ENCODE data around the gene GARNL3. TPM values are rescaled to one million over a fixed set of nuclear protein-coding genes. Genes with fewer than 3 reads are reported as not detected.

GARNL3 gene
- total and polyA plus RNA-seq, 2 experiments from 2014 or later: 8.7 to 21.9 TPM

DNA sequence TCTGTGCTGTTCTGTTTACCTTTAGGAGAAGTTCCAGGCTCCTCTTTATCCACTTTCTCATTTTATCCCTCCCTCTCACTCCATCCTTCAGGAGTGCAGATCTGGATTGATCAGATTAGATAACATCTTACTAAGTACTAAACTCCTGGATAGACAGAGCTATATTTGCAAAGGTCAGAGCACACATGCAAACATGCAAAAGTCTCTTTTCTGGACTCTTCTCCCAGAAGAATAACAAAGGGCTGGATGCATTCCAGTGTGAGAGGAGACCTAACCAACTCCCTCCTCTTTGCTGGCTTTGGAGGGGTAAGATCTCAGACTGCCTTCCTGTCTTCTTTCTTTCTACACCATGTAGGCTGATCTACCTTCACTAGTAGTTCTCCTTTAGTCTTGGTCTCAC lies 21.4 kb downstream of the GARNL3 start:
- Histone ChIP-seq H3K4me3 (no peak overlapping the region), H3K9me2 (ENCODE audit: insufficient read depth) (no peaks in the 10 kb centered on the region), H3K4me2 (no peak overlapping the region), H3K36me3 (ENCODE audit: insufficient read depth) (no peaks in the 10 kb centered on the region), H3K27ac (ENCODE audit: low read depth) (no peak overlapping the region), H3K79me2 (replicated peaks; ENCODE audit: insufficient read depth) (no peaks in the 10 kb centered on the region), H3K4me1 (ENCODE audit: insufficient read depth) (no peaks in the 10 kb centered on the region), H2AFZ (no peak overlapping the region), H3F3A (replicated peaks; ENCODE audit: low read depth) (no peaks in the 10 kb centered on the region), H4K20me1 (replicated peaks; ENCODE audit: insufficient read depth) (peaks cover 3% of the 10 kb centered on the region), H3K27me3 (ENCODE audit: insufficient read depth) (no peaks in the 10 kb centered on the region)
- DNase-seq (ENCODE audit: low spot score) (no peak), ATAC-seq (no peak)
- Mint-ChIP-seq H3K27me3 (ENCODE audit: insufficient read depth, low read depth, poor library complexity) (peaks cover 3% of the 10 kb centered on the region), H3K36me3 (ENCODE audit: low read depth) (no peaks in the 10 kb centered on the region), H3K4me3 (no peak overlapping the region), H3K9me3 (no peaks in the 10 kb centered on the region), H3K27ac (no peak overlapping the region), H3K4me1 (peaks cover 3% of the 10 kb centered on the region; the same call in 1 of the 3 replicates)
- TF ChIP-seq POLR2AphosphoS5 (IDR thresholded peaks at IDR 0.05; ENCODE audit: low read depth) (no peak), NANOG (IDR thresholded peaks at IDR 0.05; ENCODE audit: borderline replicate concordance) (no peak), JUNB (IDR thresholded peaks at IDR 0.05; ENCODE audit: unreplicated experiment) (no peak), ZNF114 (CRISPR knock-in tag; IDR thresholded peaks at IDR 0.05) (no peak), EZH2 (IDR thresholded peaks at IDR 0.05; ENCODE audit: low read depth, unreplicated experiment) (no peak), EZH2phosphoT487 (IDR thresholded peaks at IDR 0.05; ENCODE audit: unreplicated experiment) (no peak), CREB1 (CRISPR knock-in tag; IDR thresholded peaks at IDR 0.05; ENCODE audit: low read depth) (no peak), ZNF331 (CRISPR knock-in tag; IDR thresholded peaks at IDR 0.05; ENCODE audit: low read depth) (no peak), STAT1 (IDR thresholded peaks at IDR 0.05; ENCODE audit: unreplicated experiment) (no peak)
- TF ChIP-seq, protein P1, sequence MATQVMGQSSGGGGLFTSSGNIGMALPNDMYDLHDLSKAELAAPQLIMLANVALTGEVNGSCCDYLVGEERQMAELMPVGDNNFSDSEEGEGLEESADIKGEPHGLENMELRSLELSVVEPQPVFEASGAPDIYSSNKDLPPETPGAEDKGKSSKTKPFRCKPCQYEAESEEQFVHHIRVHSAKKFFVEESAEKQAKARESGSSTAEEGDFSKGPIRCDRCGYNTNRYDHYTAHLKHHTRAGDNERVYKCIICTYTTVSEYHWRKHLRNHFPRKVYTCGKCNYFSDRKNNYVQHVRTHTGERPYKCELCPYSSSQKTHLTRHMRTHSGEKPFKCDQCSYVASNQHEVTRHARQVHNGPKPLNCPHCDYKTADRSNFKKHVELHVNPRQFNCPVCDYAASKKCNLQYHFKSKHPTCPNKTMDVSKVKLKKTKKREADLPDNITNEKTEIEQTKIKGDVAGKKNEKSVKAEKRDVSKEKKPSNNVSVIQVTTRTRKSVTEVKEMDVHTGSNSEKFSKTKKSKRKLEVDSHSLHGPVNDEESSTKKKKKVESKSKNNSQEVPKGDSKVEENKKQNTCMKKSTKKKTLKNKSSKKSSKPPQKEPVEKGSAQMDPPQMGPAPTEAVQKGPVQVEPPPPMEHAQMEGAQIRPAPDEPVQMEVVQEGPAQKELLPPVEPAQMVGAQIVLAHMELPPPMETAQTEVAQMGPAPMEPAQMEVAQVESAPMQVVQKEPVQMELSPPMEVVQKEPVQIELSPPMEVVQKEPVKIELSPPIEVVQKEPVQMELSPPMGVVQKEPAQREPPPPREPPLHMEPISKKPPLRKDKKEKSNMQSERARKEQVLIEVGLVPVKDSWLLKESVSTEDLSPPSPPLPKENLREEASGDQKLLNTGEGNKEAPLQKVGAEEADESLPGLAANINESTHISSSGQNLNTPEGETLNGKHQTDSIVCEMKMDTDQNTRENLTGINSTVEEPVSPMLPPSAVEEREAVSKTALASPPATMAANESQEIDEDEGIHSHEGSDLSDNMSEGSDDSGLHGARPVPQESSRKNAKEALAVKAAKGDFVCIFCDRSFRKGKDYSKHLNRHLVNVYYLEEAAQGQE (IDR thresholded peaks at IDR 0.05; ENCODE audit: unreplicated experiment): no peak
- TF ChIP-seq, protein P2, sequence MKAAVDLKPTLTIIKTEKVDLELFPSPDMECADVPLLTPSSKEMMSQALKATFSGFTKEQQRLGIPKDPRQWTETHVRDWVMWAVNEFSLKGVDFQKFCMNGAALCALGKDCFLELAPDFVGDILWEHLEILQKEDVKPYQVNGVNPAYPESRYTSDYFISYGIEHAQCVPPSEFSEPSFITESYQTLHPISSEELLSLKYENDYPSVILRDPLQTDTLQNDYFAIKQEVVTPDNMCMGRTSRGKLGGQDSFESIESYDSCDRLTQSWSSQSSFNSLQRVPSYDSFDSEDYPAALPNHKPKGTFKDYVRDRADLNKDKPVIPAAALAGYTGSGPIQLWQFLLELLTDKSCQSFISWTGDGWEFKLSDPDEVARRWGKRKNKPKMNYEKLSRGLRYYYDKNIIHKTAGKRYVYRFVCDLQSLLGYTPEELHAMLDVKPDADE (IDR thresholded peaks at IDR 0.05): no peak
- TF ChIP-seq, protein P3, sequence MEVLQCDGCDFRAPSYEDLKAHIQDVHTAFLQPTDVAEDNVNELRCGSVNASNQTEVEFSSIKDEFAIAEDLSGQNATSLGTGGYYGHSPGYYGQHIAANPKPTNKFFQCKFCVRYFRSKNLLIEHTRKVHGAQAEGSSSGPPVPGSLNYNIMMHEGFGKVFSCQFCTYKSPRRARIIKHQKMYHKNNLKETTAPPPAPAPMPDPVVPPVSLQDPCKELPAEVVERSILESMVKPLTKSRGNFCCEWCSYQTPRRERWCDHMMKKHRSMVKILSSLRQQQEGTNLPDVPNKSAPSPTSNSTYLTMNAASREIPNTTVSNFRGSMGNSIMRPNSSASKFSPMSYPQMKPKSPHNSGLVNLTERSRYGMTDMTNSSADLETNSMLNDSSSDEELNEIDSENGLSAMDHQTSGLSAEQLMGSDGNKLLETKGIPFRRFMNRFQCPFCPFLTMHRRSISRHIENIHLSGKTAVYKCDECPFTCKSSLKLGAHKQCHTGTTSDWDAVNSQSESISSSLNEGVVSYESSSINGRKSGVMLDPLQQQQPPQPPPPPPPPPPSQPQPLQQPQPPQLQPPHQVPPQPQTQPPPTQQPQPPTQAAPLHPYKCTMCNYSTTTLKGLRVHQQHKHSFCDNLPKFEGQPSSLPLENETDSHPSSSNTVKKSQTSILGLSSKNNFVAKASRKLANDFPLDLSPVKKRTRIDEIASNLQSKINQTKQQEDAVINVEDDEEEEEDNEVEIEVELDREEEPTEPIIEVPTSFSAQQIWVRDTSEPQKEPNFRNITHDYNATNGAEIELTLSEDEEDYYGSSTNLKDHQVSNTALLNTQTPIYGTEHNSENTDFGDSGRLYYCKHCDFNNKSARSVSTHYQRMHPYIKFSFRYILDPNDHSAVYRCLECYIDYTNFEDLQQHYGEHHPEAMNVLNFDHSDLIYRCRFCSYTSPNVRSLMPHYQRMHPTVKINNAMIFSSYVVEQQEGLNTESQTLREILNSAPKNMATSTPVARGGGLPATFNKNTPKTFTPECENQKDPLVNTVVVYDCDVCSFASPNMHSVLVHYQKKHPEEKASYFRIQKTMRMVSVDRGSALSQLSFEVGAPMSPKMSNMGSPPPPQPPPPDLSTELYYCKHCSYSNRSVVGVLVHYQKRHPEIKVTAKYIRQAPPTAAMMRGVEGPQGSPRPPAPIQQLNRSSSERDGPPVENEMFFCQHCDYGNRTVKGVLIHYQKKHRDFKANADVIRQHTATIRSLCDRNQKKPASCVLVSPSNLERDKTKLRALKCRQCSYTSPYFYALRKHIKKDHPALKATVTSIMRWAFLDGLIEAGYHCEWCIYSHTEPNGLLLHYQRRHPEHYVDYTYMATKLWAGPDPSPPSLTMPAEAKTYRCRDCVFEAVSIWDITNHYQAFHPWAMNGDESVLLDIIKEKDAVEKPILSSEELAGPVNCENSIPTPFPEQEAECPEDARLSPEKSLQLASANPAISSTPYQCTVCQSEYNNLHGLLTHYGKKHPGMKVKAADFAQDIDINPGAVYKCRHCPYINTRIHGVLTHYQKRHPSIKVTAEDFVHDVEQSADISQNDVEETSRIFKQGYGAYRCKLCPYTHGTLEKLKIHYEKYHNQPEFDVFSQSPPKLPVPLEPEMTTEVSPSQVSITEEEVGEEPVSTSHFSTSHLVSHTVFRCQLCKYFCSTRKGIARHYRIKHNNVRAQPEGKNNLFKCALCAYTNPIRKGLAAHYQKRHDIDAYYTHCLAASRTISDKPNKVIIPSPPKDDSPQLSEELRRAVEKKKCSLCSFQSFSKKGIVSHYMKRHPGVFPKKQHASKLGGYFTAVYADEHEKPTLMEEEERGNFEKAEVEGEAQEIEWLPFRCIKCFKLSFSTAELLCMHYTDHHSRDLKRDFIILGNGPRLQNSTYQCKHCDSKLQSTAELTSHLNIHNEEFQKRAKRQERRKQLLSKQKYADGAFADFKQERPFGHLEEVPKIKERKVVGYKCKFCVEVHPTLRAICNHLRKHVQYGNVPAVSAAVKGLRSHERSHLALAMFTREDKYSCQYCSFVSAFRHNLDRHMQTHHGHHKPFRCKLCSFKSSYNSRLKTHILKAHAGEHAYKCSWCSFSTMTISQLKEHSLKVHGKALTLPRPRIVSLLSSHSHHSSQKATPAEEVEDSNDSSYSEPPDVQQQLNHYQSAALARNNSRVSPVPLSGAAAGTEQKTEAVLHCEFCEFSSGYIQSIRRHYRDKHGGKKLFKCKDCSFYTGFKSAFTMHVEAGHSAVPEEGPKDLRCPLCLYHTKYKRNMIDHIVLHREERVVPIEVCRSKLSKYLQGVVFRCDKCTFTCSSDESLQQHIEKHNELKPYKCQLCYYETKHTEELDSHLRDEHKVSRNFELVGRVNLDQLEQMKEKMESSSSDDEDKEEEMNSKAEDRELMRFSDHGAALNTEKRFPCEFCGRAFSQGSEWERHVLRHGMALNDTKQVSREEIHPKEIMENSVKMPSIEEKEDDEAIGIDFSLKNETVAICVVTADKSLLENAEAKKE (CRISPR knock-in tag; IDR thresholded peaks at IDR 0.05): no peak
- TF ChIP-seq, protein P4, sequence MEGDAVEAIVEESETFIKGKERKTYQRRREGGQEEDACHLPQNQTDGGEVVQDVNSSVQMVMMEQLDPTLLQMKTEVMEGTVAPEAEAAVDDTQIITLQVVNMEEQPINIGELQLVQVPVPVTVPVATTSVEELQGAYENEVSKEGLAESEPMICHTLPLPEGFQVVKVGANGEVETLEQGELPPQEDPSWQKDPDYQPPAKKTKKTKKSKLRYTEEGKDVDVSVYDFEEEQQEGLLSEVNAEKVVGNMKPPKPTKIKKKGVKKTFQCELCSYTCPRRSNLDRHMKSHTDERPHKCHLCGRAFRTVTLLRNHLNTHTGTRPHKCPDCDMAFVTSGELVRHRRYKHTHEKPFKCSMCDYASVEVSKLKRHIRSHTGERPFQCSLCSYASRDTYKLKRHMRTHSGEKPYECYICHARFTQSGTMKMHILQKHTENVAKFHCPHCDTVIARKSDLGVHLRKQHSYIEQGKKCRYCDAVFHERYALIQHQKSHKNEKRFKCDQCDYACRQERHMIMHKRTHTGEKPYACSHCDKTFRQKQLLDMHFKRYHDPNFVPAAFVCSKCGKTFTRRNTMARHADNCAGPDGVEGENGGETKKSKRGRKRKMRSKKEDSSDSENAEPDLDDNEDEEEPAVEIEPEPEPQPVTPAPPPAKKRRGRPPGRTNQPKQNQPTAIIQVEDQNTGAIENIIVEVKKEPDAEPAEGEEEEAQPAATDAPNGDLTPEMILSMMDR (conservative IDR thresholded peaks at IDR 0.05; ENCODE audit: low read depth in 2 of 2): no peak
